Liver (tissue), 9 donors: ENCODE measurements around the gene SPHKAP. TPM values are rescaled to one million over a fixed set of nuclear protein-coding genes. Genes with fewer than 3 reads are reported as not detected.

Source experiments
- DNase-seq: peaks from one replicate; pipeline ENCODE4 v3.0.0-alpha.2; 2017; ENCODE audit warnings: low spot score
- H3K27ac ChIP-seq, 2 donors: one replicate each; pipeline ENCODE4 v1.7.0; 2013; ENCODE audit warnings: inconsistent platforms in 2 of 2, low read length in 2 of 2, control low read depth in 1 of 2, low read depth in 1 of 2, mild to moderate bottlenecking in 1 of 2
- H3K27me3 ChIP-seq, 4 donors: one replicate each; pipeline versions ENCODE4 v1.6.1 to v1.7.0; 2013; ENCODE audit warnings: low read length in 3 of 4, inconsistent platforms in 1 of 4, mild to moderate bottlenecking in 1 of 4, moderate library complexity in 1 of 4; ENCODE audit not compliant: control insufficient read depth in 4 of 4, insufficient read depth in 4 of 4
- H3K36me3 ChIP-seq, 4 donors: one replicate each; pipeline versions ENCODE4 v1.6.1 to v1.7.0; 2013; ENCODE audit warnings: low read length in 3 of 4, mild to moderate bottlenecking in 3 of 4, low read depth in 1 of 4, moderate library complexity in 1 of 4; ENCODE audit not compliant: control insufficient read depth in 4 of 4, insufficient read depth in 3 of 4
- H3K4me1 ChIP-seq, 4 donors: one replicate each; pipeline versions ENCODE4 v1.6.1 to v1.7.0; 2013; ENCODE audit warnings: low read length in 3 of 4, mild to moderate bottlenecking in 3 of 4, moderate library complexity in 1 of 4; ENCODE audit not compliant: control insufficient read depth in 4 of 4, insufficient read depth in 4 of 4
- H3K4me3 ChIP-seq, 3 donors: one replicate each; pipeline versions ENCODE4 v1.6.1 to v1.7.0; 2013; ENCODE audit warnings: low read length in 3 of 3, control low read depth in 1 of 3, low read depth in 1 of 3, mild to moderate bottlenecking in 1 of 3
- H3K9ac ChIP-seq, 2 donors: one replicate each; pipeline ENCODE4 v1.7.0; 2013; ENCODE audit warnings: low read length in 2 of 2, mild to moderate bottlenecking in 2 of 2, moderate library complexity in 2 of 2, control low read depth in 1 of 2, low read depth in 1 of 2
- H3K9me3 ChIP-seq, 4 donors: one replicate each; pipeline versions ENCODE4 v1.6.1 to v1.7.0; 2013; ENCODE audit warnings: low read length in 3 of 4; ENCODE audit not compliant: control insufficient read depth in 4 of 4
- ATF3 ChIP-seq: IDR thresholded peaks from 2 replicates; pipeline ENCODE4 v1.6.1; 2016; ENCODE audit warnings: antibody characterized with exemption
- CTCF ChIP-seq: fragments of 150-350 bp; IDR thresholded peaks from 2 replicates; pipeline ENCODE4 v1.5.1; 2017; ENCODE audit warnings: improper control_type of control experiment, low read depth, low read length; ENCODE audit not compliant: missing input control
- EGR1 ChIP-seq, 2 donors: IDR thresholded peaks; 2 replicates each; pipeline ENCODE4 v1.6.1; 2016 to 2018; ENCODE audit warnings: antibody characterized with exemption in 2 of 2, low read depth in 2 of 2
- FOXA1 ChIP-seq: IDR thresholded peaks from 2 replicates; pipeline ENCODE4 v1.6.1; 2016; ENCODE audit warnings: antibody characterized with exemption
- FOXA2 ChIP-seq: IDR thresholded peaks from 2 replicates; pipeline ENCODE4 v1.6.1; 2016; ENCODE audit warnings: antibody characterized with exemption
- GABPA ChIP-seq, 2 donors: IDR thresholded peaks in 1 of 2; conservative IDR thresholded peaks in 1 of 2; 2 replicates each; pipeline ENCODE4 v1.6.1; 2016; ENCODE audit warnings: antibody characterized with exemption in 2 of 2, mild to moderate bottlenecking in 1 of 2, moderate library complexity in 1 of 2
- HNF4A ChIP-seq, 2 donors: conservative IDR thresholded peaks; 2 replicates each; pipeline ENCODE4 v1.6.1; 2016; ENCODE audit warnings: antibody characterized with exemption in 2 of 2, mild to moderate bottlenecking in 2 of 2
- HNF4G ChIP-seq: IDR thresholded peaks from 2 replicates; pipeline ENCODE4 v1.6.1; 2016; ENCODE audit warnings: antibody characterized with exemption
- JUND ChIP-seq, 2 donors: IDR thresholded peaks; 2 replicates each; pipeline ENCODE4 v1.6.1; 2016; ENCODE audit warnings: antibody characterized with exemption in 2 of 2
- MAX ChIP-seq: IDR thresholded peaks from 2 replicates; pipeline ENCODE4 v1.6.1; 2016; ENCODE audit warnings: antibody characterized with exemption
- NR2F2 ChIP-seq: IDR thresholded peaks from 2 replicates; pipeline ENCODE4 v1.6.1; 2016; ENCODE audit warnings: antibody characterized with exemption
- RAD21 ChIP-seq, 2 donors: IDR thresholded peaks; 2 replicates each; pipeline ENCODE4 v1.6.1; 2016; ENCODE audit warnings: antibody characterized with exemption in 2 of 2, mild to moderate bottlenecking in 2 of 2
- REST ChIP-seq: IDR thresholded peaks from 2 replicates; pipeline ENCODE4 v1.6.1; 2016; ENCODE audit warnings: antibody characterized with exemption, mild to moderate bottlenecking
- RXRA ChIP-seq, 2 donors: IDR thresholded peaks; 2 replicates each; pipeline ENCODE4 v1.6.1; 2017 to 2018; ENCODE audit warnings: antibody characterized with exemption in 2 of 2, mild to moderate bottlenecking in 1 of 2
- SP1 ChIP-seq: IDR thresholded peaks from 2 replicates; pipeline ENCODE4 v1.6.1; 2018; ENCODE audit warnings: antibody characterized with exemption, mild to moderate bottlenecking
- TAF1 ChIP-seq: conservative IDR thresholded peaks from 2 replicates; pipeline ENCODE4 v1.6.1; 2016; ENCODE audit warnings: antibody characterized with exemption, mild to moderate bottlenecking
- YY1 ChIP-seq: IDR thresholded peaks from 2 replicates; pipeline ENCODE4 v1.6.1; 2016; ENCODE audit warnings: antibody characterized with exemption, mild to moderate bottlenecking
- ZBTB33 ChIP-seq: IDR thresholded peaks from 2 replicates; pipeline ENCODE4 v1.6.1; 2016; ENCODE audit warnings: antibody characterized with exemption
- WGBS: extraction: QIAGEN DNeasy Blood & Tissue Kit; methylation state at CpG from one replicate; pipeline ENCODE4 v1.1.7; 2013; 5-methylcytosine and 5-hydroxymethylcytosine counted together
- polyA plus RNA-seq, 2 donors: library from polyadenylated mRNA; stranded (reverse) in 1 of 2; unstranded in 1 of 2; fragments of 200-250 nt in 1 of 2; fragments of >200 nt in 1 of 2; fragmentation: Nextera tagmentation in 1 of 2; extraction: Ambion mirVana in 1 of 2; gene quantifications; one replicate each; pipeline versions ENCODE4 v1.2.1 to v1.2.3, GENCODE V29; 2013 to 2015
- total RNA-seq, 2 donors: library from RNA; depleted of rRNA; stranded (reverse); fragments of >200 nt; gene quantifications; one replicate each; pipeline ENCODE4 v1.2.3, GENCODE V29; 2014
- donor health status: healthy.
- donor health status: healthy.
- donor health status: healthy.
- donor health status: healthy.
- donor health status: healthy.

SPHKAP gene
- total and polyA plus RNA-seq, 4 donors, result not detected

- Histone ChIP-seq H3K27me3 (no peaks in the 10 kb centered on the region), H3K4me3 (no peak overlapping the region), H3K36me3 (no peaks in the 10 kb centered on the region), H3K9me3 (no peaks in the 10 kb centered on the region), H3K9ac (no peak overlapping the region), H3K27ac (no peak overlapping the region), H3K4me1 (no peaks in the 10 kb centered on the region)
- TF ChIP-seq HNF4A (conservative IDR thresholded peaks at IDR 0.05) (no peak), SP1 (no peak), CTCF (no peak), ZBTB33 (no peak), HNF4G (no peak), FOXA2 (no peak), FOXA1 (no peak), EGR1 (IDR thresholded peaks at IDR 0.05; ENCODE audit: low read depth in 2 of 2) (no peak), REST (no peak), RAD21 (IDR thresholded peaks at IDR 0.05) (no peak), YY1 (no peak), JUND (IDR thresholded peaks at IDR 0.05) (no peak), ATF3 (no peak), NR2F2 (no peak), TAF1 (no peak), GABPA (IDR thresholded peaks at IDR 0.05 in 1 of 2, conservative IDR thresholded peaks at IDR 0.05 in 1 of 2) (no peak), MAX (no peak), RXRA (IDR thresholded peaks at IDR 0.05) (no peak)
- 78% methylated on average over 7 of the region's 7 CpGs for WGBS
- DNase-seq, result no peak
These were observed 209.8 kb downstream of the SPHKAP start for GRCh38 chr2:227971619-227972230.
